GM12878 (cell line): ENCODE results near the gene PMM2. TPM values are rescaled to one million over a fixed set of nuclear protein-coding genes. Genes with fewer than 3 reads are reported as not detected.

Source experiments
- ATAC-seq: fragments of 200-7000 bp; cut with Tn5 transposase; 3 replicates; pipeline ENCODE4 v1.9.1; 2020; ENCODE audit warnings: mild to moderate bottlenecking, moderate library complexity
- BruUV-seq: library from RNA; stranded (reverse); fragments of 400-500 nt; replicated peaks from 2 replicates; lab custom pipeline; 2021; lab: Mats Ljungman, UMichigan
- CTCF ChIA-PET: fragments of 300-600 bp; sonication (Branson Sonifier 250); formaldehyde crosslinking; extraction: SDS; loops from one replicate; lab custom pipeline; 2021; ENCODE audit warnings: inconsistent platforms; lab: Yijun Ruan, JAX
- POLR2A ChIA-PET: fragments of 350-600 bp; formaldehyde crosslinking; extraction: SDS; loops from one replicate; lab custom pipeline; 2021; ENCODE audit warnings: inconsistent platforms; lab: Charles Lee
- RAD21 ChIA-PET: fragments of 300-600 bp; sonication (Branson Sonifier 250); formaldehyde crosslinking; loops from one replicate; lab custom pipeline; 2023; ENCODE audit warnings: antibody characterized with exemption; ENCODE audit not compliant: unreplicated experiment; lab: Charles Lee
- SMC1A ChIA-PET: fragments of 300-600 bp; sonication (Branson Sonifier 250); formaldehyde crosslinking; loops from one replicate; lab custom pipeline; 2023; ENCODE audit not compliant: unreplicated experiment, uncharacterized antibody; lab: Charles Lee
- DNase-seq: peaks from one replicate; pipeline ENCODE4 v3.0.0-alpha.2; 2011; ENCODE audit warnings: low read depth, low spot score
- FAIRE-seq: peaks from 3 replicates; lab custom pipeline; 2011; peaks lifted over from hg19 to GRCh38; lab: Jason Lieb, UNC
- H2AFZ ChIP-seq: 2 replicates; pipeline ENCODE4 v1.6.0; 2011; ENCODE audit warnings: low read depth, low read length, control low read depth; ENCODE audit not compliant: control insufficient read depth
- H3K27ac ChIP-seq: 2 replicates; pipeline ENCODE4 v1.5.1; 2011; ENCODE audit warnings: control low read depth; ENCODE audit not compliant: control insufficient read depth, insufficient read depth
- H3K27me3 ChIP-seq, 2 experiments: replicated peaks in 1 of 2; 2 replicates each; pipeline versions ENCODE4 v1.6.0 to v1.6.1; 2011; ENCODE audit warnings: low read length in 1 of 2; ENCODE audit not compliant: control insufficient read depth in 2 of 2, insufficient read depth in 2 of 2
- H3K36me3 ChIP-seq, 2 experiments: 2 replicates each; pipeline ENCODE4 v1.5.1; 2011; ENCODE audit warnings: low read length in 1 of 2; ENCODE audit not compliant: control insufficient read depth in 2 of 2, insufficient read depth in 2 of 2
- H3K4me1 ChIP-seq: 2 replicates; pipeline ENCODE4 v1.6.1; 2011; ENCODE audit warnings: mild to moderate bottlenecking, low read length, moderate library complexity, mixed read lengths; ENCODE audit not compliant: control insufficient read depth, insufficient read depth
- H3K4me2 ChIP-seq: 2 replicates; pipeline ENCODE4 v1.6.0; 2011; ENCODE audit warnings: control low read depth; ENCODE audit not compliant: control insufficient read depth, insufficient read depth
- H3K4me3 ChIP-seq: fragments of 200-600 bp; sonication (generic); 2 replicates; pipeline ENCODE4 v1.5.1; 2016
- H3K79me2 ChIP-seq: 2 replicates; pipeline ENCODE4 v1.6.0; 2011; ENCODE audit warnings: low read length; ENCODE audit not compliant: control insufficient read depth, insufficient read depth
- H3K9ac ChIP-seq: 2 replicates; pipeline ENCODE4 v1.8.0; 2011; ENCODE audit warnings: low read length, control low read depth, mixed read lengths; ENCODE audit not compliant: control insufficient read depth, insufficient read depth
- H3K9me3 ChIP-seq: replicated peaks from 3 replicates; pipeline ENCODE4 v1.5.1; 2011; ENCODE audit warnings: mild to moderate bottlenecking, low read length; ENCODE audit not compliant: control insufficient read depth, insufficient read depth
- H4K20me1 ChIP-seq: 2 replicates; pipeline ENCODE4 v1.6.0; 2011; ENCODE audit not compliant: control insufficient read depth, insufficient read depth
- CEBPZ ChIP-seq: fragments of 150-350 bp; IDR thresholded peaks from 2 replicates; pipeline ENCODE4 v1.6.1; 2016; ENCODE audit warnings: low read depth, low read length
- CREM ChIP-seq: IDR thresholded peaks from 2 replicates; pipeline ENCODE4 v1.6.1; 2014; ENCODE audit warnings: antibody characterized with exemption, low read depth
- ETV6 ChIP-seq, 2 experiments: fragments of 450-650 bp in 1 of 2; IDR thresholded peaks in 1 of 2; conservative IDR thresholded peaks in 1 of 2; 2 replicates each; pipeline ENCODE4 v1.6.1; 2014; ENCODE audit warnings: antibody characterized with exemption in 1 of 2, borderline replicate concordance in 1 of 2, low read depth in 1 of 2, mild to moderate bottlenecking in 1 of 2, moderate library complexity in 1 of 2
- FOXK2 ChIP-seq: fragments of 450-650 bp; IDR thresholded peaks from 2 replicates; pipeline ENCODE4 v1.6.1; 2017; ENCODE audit warnings: mild to moderate bottlenecking, moderate library complexity
- SREBF2 ChIP-seq: IDR thresholded peaks from 2 replicates; pipeline ENCODE4 v1.6.1; 2012; ENCODE audit warnings: mild to moderate bottlenecking, low read length
- TAF1 ChIP-seq: IDR thresholded peaks from 2 replicates; pipeline ENCODE4 v1.6.1; 2011; ENCODE audit warnings: mild to moderate bottlenecking, low read depth, low read length, borderline replicate concordance
- USF2 ChIP-seq: IDR thresholded peaks from 2 replicates; pipeline ENCODE4 v1.6.1; 2011; ENCODE audit warnings: low read depth, low read length, improper control_type of control experiment, borderline replicate concordance
- ZBTB40 ChIP-seq: fragments of 450-650 bp; IDR thresholded peaks from 2 replicates; pipeline ENCODE4 v1.6.1; 2016; ENCODE audit warnings: mild to moderate bottlenecking, moderate library complexity, borderline replicate concordance
- WGBS: methylation state at CpG from one replicate; pipeline ENCODE4 v1.1.6; 2016; ENCODE audit warnings: low lambda C conversion rate; ENCODE audit not compliant: insufficient replicate concordance, insufficient coverage; ENCODE audit errors: missing lambda C conversion rate; 5-methylcytosine and 5-hydroxymethylcytosine counted together
- in situ Hi-C: fragments of 300-500 bp; cut with MboI; formaldehyde crosslinking; loops from 9 replicates; pipeline ENCODE4 v1.14.3; 2018; ENCODE audit warnings: mixed read lengths
- intact Hi-C: fragments of 100-400 bp; cut with micrococcal nuclease; formaldehyde crosslinking; loops from one replicate; pipeline ENCODE4 v1.14.2; 2022; ENCODE audit not compliant: unreplicated experiment
- polyA plus RNA-seq, 11 experiments: library from polyadenylated mRNA; depleted of rRNA in 4 of 11; unstranded in 6 of 11; stranded (reverse) in 5 of 11; fragments of >200 nt; fragmentation: Nextera tagmentation in 4 of 11; fragmentation: Illumina TruSeq in 1 of 11; extraction: Ambion mirVana in 4 of 11; extraction: Trizol in 1 of 11; gene quantifications; 1 replicate in 1 of 11; 2 replicates in 10 of 11; pipeline versions ENCODE4 v1.2.1 to v1.2.3, GENCODE V29; 2011 to 2016; ENCODE audit warnings: inconsistent platforms in 2 of 11, missing spikeins in 2 of 11, low read depth in 1 of 11
- total RNA-seq, 4 experiments: library from RNA; depleted of rRNA in 3 of 4; stranded (reverse); fragments of >200 nt in 3 of 4; fragmentation: Illumina TruSeq in 1 of 4; extraction: Trizol in 1 of 4; gene quantifications; 2 replicates each; pipeline versions ENCODE4 v1.2.1 to v1.2.3, GENCODE V29; 2013 to 2021

PMM2 gene
- total and polyA plus RNA-seq, 10 of the 15 experiments (the other 5 are each of a cell fraction or from before 2014, with no cell fraction given): 22.6 to 69.4 (median 52.3) TPM

- ATAC-seq (no peak), FAIRE-seq (no peak), DNase-seq (no peak)
- RAD21 ChIA-PET: no interaction called here
- no peak overlapping the region for H2AFZ ChIP-seq
- H3K27me3 ChIP-seq: no peaks in the 10 kb centered on the region
- H4K20me1 ChIP-seq: no peaks in the 10 kb centered on the region
- in situ Hi-C loops (no loop called here), intact Hi-C loops (no loop called here)
- H3K27ac ChIP-seq: no peak overlapping the region
- CTCF ChIA-PET: no interaction called here
- POLR2A ChIA-PET: no interaction called here
- WGBS: 59% methylated on average over 10 of the region's 10 CpGs
- BruUV-seq: no TSS peak
- no peak overlapping the region for H3K4me3 ChIP-seq
- TF ChIP-seq FOXK2 (no peak), USF2 (no peak), SREBF2 (no peak), CEBPZ (no peak), CREM (no peak), ZBTB40 (no peak), ETV6 (conservative IDR thresholded peaks at IDR 0.05 in 1 of 2, IDR thresholded peaks at IDR 0.05 in 1 of 2; ENCODE audit: borderline replicate concordance in 1 of 2, low read depth in 1 of 2) (no peak), TAF1 (no peak)
- H3K4me1 ChIP-seq: no peaks in the 10 kb centered on the region
- H3K36me3 ChIP-seq: no peaks in the 10 kb centered on the region
- no peak overlapping the region for H3K9ac ChIP-seq
- no peaks in the 10 kb centered on the region for H3K79me2 ChIP-seq
- SMC1A ChIA-PET: no interaction called here
- no peak overlapping the region for H3K4me2 ChIP-seq
- no peaks in the 10 kb centered on the region for H3K9me3 ChIP-seq
Measured at GRCh38 chr16:8760021-8760420, 37.6 kb upstream of the PMM2 start.
